Skin epidermis (tissue), 12 donors: Measurements from ENCODE around the gene GALNT18.

Source experiments
- H3K27ac ChIP-seq, 21 experiments: fragments of 200-600 bp; sonication (generic) in 11 of 21; one replicate each; pipeline ENCODE4 v1.5.0; 2020; ENCODE audit warnings: mild to moderate bottlenecking in 3 of 21, inconsistent platforms in 2 of 21, moderate library complexity in 2 of 21
- H3K4me3 ChIP-seq, 7 experiments: fragments of 200-600 bp; sonication (generic) in 2 of 7; one replicate each; pipeline ENCODE4 v1.5.0; 2020; ENCODE audit warnings: inconsistent platforms in 2 of 7, mild to moderate bottlenecking in 2 of 7, moderate library complexity in 1 of 7

GALNT18 gene

GRCh38 chr11:11482730-11483129 is 139.1 kb downstream of the GALNT18 start:
- Histone ChIP-seq H3K27ac (no peak overlapping the region), H3K4me3 (no peak overlapping the region)

GRCh38 chr11:11481371-11481770 is 140.4 kb downstream of the GALNT18 start:
- Histone ChIP-seq H3K4me3 (no peak overlapping the region), H3K27ac (no peak overlapping the region)

- no peak overlapping the region for H3K27ac ChIP-seq
Observed at GRCh38 chr11:11480971-11481370, 140.8 kb downstream of the GALNT18 start.

GRCh38 chr11:11478687-11479086 is 143.1 kb downstream of the GALNT18 start:
- Histone ChIP-seq H3K27ac (no peak overlapping the region), H3K4me3 (no peak overlapping the region)

More at GRCh38 chr11:11480971-11481370, 140.8 kb downstream of the GALNT18 start:
- H3K4me3 ChIP-seq, result no peak overlapping the region

- Histone ChIP-seq H3K4me3 (no peak overlapping the region), H3K27ac (peak overlapping the region in 1 of 21 experiments; percentile 64)
Observed at GRCh38 chr11:11477695-11478420, 143.9 kb downstream of the GALNT18 start.

GRCh38 chr11:11476971-11477645 is 144.7 kb downstream of the GALNT18 start:
- H3K27ac ChIP-seq, result peak overlapping the region in 2 of 21 experiments; percentile 19 to 64
- H3K4me3 ChIP-seq, result no peak overlapping the region

GRCh38 chr11:11476499-11476898 is 145.3 kb downstream of the GALNT18 start:
- Histone ChIP-seq H3K27ac (peak overlapping the region in 2 of 21 experiments; percentile 19 to 64), H3K4me3 (no peak overlapping the region)

- no peak overlapping the region for H3K27ac ChIP-seq
- no peak overlapping the region for H3K4me3 ChIP-seq
Observed at GRCh38 chr11:11472106-11472505, 149.7 kb downstream of the GALNT18 start.

- H3K27ac ChIP-seq, result no peak overlapping the region
- no peak overlapping the region for H3K4me3 ChIP-seq
Observed at GRCh38 chr11:11471201-11471600, 150.6 kb downstream of the GALNT18 start.

- no peak overlapping the region for H3K27ac ChIP-seq
- no peak overlapping the region for H3K4me3 ChIP-seq
Observed at GRCh38 chr11:11468954-11469353, 152.9 kb downstream of the GALNT18 start.

GRCh38 chr11:11467312-11467711 is 154.5 kb downstream of the GALNT18 start:
- Histone ChIP-seq H3K27ac (no peak overlapping the region), H3K4me3 (no peak overlapping the region)

- no peak overlapping the region for H3K27ac ChIP-seq
- no peak overlapping the region for H3K4me3 ChIP-seq
Observed at GRCh38 chr11:11464555-11464954, 157.2 kb downstream of the GALNT18 start.

GRCh38 chr11:11463405-11463804 is 158.4 kb downstream of the GALNT18 start:
- no peak overlapping the region for H3K4me3 ChIP-seq
- H3K27ac ChIP-seq, result peak overlapping the region in 1 of 21 experiments; percentile 14

- Histone ChIP-seq H3K4me3 (no peak overlapping the region), H3K27ac (no peak overlapping the region)
Observed at GRCh38 chr11:11461473-11461872, 160.3 kb downstream of the GALNT18 start.

- no peak overlapping the region for H3K4me3 ChIP-seq
- no peak overlapping the region for H3K27ac ChIP-seq
Observed at GRCh38 chr11:11459578-11459977, 162.2 kb downstream of the GALNT18 start.

GRCh38 chr11:11458485-11458884 is 163.3 kb downstream of the GALNT18 start:
- no peak overlapping the region for H3K27ac ChIP-seq
- H3K4me3 ChIP-seq, result no peak overlapping the region

GRCh38 chr11:11458001-11458400 is 163.8 kb downstream of the GALNT18 start:
- H3K4me3 ChIP-seq, result no peak overlapping the region
- no peak overlapping the region for H3K27ac ChIP-seq

GRCh38 chr11:11456866-11457265 is 164.9 kb downstream of the GALNT18 start:
- H3K27ac ChIP-seq, result no peak overlapping the region
- H3K4me3 ChIP-seq, result no peak overlapping the region

- H3K4me3 ChIP-seq, result no peak overlapping the region
Observed at GRCh38 chr11:11454671-11455223, 167.1 kb downstream of the GALNT18 start.

GRCh38 chr11:11451501-11452005 is 170.3 kb downstream of the GALNT18 start:
- Histone ChIP-seq H3K27ac (no peak overlapping the region), H3K4me3 (no peak overlapping the region)

More at GRCh38 chr11:11454671-11455223, 167.1 kb downstream of the GALNT18 start:
- no peak overlapping the region for H3K27ac ChIP-seq
